Fibroblast of skin of back (primary cell): ENCODE results near the gene VSIG8.

Experiments used
- DNase-seq: peaks from one replicate; pipeline ENCODE4 v3.0.0-alpha.2; 2013

Gene VSIG8

DNA sequence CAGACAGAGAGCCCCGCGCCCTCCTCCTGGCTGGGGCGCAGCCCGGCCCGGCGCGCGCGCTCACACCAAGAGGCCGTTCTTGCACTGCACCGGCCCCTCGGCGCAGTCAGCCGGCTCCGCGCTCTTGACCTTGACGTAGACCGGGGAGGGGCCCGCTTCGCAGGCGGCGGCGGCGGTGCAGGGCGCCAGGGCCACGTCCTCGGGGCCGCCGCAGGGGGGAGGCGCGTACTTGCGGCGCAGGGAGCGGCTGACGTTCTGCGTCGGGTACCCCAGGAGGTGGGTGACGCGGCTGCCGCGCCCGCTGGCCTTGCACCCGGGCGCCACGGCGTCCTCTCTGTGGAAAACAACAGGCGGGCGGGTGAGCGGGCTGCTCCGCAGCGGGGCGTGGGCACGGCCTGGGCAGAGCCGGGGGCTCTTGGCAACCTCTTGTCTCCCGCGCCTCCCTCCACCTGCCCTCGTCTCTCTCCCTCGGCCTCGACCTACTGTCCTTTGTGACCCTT, 7.7 kb downstream of the VSIG8 start:
- DNase-seq = peak; percentile 84

DNA sequence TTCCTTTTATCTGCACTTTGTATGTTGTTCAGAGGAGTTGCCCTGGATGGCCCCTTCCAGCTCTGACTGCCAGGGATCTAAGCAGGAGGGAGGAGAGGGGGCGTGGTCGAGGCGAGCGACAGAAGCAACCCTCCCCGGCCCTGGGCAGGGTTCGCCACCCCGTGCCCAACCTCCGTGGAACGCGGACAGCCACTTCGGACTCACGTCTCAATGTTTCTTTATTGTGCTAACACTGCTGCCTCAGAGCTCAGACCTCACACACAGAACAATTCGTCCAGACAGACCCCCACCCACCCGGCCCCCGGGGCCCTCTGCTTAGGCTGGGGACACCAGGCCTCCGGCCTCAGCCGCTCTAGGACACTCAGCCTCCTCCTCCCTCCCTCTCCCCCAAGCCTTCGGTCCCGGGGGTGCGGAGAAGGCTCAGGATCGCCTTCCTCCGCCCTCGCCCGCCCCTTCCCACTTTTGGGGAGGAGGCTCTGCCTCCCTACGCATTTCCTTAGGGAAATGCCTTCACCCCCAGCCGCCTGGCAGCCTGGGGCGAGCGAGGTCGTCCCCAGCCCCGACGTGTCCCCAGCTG, 8.3 kb downstream of the VSIG8 start:
- DNase-seq = peak; percentile 68

DNA sequence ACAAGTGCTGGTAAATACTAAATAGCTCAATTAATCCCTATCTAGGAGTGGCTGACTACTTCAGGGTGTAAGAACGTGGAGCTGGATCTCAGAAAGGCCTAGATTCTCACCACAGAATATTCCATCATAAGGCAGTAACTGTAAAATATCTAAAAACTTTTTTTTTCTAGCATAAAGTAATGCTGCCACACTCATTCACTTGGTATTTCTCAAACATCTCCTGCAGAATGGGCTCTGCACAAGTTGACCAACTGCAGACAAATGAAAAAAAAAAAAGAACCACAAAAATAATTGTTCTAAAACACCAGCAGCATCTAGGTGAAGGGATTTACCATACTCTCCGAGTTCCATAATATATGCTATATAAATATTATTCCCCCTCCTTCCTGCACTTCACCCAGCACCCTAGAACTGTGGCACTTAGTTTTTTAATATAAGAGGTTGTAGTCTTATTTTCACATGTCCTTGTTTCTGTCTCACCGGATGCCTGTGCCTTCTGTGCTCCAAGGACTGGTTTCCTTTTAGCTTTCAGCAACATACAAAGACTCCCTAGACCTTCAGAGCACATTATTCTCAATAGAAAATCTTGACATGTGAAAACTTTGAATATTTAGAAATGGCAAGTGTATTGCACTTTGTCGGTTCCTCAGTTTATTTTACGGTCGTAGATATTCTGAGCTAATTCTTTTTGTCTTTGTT, 8.9 kb downstream of the VSIG8 start:
- DNase-seq = peak; percentile 76

DNA sequence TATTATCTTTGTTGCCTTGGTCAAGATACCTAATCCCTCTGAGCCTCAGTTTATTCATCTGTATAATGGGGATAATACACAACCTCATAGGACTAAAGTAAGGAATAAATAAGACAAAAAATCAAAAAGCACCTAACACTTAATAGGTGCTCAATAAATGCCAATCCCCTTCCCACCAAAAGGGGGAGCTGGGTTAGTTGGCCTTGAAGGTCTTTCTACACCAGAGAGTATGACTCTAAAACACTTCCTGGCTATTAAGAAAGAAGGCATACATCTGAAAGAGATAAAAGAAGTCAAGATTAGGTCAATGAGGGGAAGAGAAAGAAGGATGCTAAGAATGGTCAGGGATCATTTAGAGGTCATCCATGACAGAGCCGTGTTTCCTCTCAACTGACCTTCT, 11.1 kb downstream of the VSIG8 start:
- DNase-seq = no peak

DNA sequence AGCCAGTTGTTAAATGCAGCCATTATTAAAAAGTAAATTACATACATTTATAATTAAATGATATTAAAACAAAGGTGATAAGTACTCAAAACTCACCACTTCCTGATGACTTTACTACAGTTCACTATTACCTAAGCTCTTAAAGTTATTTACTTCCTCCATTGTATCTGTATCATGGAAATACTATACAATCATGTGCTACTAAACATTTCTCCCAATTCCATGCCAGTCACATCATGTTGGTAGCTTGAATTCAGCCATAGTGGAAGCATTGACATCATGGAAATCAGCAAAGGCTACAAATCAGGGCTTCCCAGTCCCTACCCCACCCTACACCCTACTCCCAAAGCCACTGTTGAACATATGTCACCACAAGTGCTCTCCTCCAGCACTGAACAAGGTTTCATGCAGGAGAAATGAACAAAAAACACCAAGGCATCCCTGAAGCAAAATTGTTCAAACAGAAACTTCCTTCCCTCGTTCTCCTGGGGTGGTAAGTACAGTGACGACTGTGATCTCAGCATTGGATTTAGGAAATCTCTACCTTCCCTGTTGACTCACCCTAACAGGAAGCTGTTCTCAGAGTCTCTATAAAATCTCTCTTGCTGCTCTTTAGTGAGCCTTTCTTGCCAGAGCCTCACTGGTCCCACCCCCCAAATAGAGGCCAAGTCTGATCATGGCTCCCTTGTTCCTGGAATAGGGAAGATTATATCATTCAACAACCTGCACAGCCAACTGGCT, 12.7 kb downstream of the VSIG8 start:
- peak; percentile 77 for DNase-seq

DNA sequence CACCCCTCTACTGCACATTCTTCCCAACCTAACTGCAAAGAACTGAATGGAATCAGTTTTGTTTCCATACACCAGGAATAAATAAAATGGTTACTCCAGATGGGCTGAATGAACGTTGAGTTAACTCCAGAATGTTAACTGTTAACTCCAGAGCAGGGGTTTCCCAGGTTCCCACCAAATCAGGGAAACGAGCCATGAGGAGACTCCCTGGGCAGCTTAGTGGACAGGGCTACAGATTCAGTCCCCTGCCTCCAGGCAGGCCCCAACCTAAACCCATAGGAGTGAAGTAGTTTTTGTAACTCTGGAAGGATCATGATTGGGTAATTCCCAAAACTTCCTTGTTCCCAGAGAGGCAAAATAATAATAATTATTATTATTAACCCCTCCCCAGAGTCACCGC, 14.1 kb downstream of the VSIG8 start:
- DNase-seq = no peak

DNA sequence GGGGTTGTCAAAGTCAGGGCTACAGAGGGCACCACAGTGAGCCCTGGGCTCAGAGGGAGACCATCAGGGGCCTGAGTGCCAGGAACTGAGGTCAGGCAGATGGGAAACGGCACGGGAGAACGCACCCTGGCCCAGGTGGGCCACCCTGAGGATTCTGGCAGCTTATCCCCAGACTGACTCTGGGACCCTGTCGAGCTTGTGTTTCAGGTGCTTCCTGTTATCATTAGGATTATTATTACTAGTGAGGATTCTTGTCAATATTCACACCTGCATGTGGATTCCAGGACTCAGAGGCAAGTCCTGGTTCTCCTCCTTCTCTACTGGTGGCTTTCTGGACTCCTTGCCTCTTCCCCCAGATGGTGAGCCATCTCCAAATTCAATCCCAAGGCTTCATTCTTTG, 15.2 kb downstream of the VSIG8 start:
- no peak for DNase-seq

- no peak for DNase-seq
These were observed 16.5 kb downstream of the VSIG8 start for GRCh38 chr1:159845751-159846629.

GRCh38 chr1:159843459-159843858, 19.0 kb downstream of the VSIG8 start:
- DNase-seq = no peak

DNA sequence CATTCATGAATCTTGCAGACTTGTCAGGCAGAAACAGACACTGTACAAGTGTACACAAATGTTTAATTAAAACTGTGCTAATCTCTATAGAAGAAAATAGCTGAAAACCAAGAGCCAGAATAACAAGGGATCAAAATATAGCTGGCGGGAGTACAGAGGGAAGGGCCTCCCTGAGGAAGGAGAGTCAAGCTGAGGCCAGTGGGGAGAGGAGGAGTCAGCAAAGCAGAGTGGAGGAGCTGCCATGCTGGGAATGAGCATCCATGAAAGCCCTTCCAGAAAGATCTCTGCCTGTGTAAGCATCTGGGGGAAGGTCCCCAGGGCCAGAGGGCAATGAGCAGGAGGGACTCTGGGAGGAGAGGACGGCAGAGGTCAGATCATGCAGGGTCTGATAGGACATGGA, 20.7 kb downstream of the VSIG8 start:
- no peak for DNase-seq

- DNase-seq = no peak
These were observed 23.2 kb downstream of the VSIG8 start for GRCh38 chr1:159839116-159839849.

GRCh38 chr1:159838715-159839114, 23.7 kb downstream of the VSIG8 start:
- DNase-seq = no peak

DNA sequence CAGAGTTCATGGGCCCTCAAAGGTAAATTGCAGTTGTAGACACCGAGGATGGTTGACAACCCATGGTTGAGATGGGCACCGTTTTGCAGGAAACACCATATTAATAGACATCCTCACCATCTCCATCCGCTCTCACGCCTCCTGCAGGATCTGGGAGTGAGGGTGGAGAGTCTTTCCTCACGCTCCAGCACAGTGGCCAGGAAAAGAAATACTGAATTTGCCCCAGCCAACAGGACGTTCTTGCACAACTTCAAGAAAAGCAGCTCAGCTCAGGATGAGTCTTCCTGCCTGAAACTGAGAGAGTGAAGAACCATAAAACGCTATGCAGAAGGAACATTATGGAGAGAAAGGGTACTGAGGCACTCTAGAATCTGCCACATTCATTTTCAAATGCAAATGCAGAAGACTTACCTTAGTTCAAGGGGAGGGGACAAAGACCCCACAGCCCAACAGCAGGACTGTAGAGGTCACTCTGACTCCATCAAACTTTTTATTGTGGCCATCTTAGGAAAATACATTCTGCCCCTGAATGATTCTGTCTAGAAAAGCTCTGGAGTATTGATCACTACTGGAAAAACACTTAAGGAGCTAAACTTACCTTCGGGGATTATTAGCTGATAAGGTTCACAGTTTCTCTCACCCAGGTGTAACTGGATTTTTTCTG, 26.5 kb downstream of the VSIG8 start:
- no peak for DNase-seq

DNA sequence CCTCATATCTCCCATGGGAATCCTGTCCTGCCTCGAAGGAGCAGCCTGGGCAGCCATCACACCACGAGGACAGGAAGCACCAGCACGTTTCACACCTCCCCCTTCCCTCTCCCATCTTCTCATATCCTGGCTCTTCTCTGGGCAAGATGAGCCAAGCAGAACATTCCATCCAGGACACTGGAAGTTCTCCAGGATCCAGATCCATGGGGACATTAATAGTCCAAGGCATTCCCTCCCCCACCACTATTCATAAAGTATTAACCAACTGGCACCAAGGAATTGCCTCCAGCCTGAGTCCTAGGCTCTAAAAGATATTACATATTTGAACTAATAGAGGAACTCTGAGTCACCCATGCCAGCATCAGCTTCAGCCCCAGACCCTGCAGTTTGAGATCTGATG, 27.1 kb downstream of the VSIG8 start:
- DNase-seq = peak; percentile 67

- peak; percentile 20 for DNase-seq
These were observed 30.1 kb downstream of the VSIG8 start for GRCh38 chr1:159832309-159832708.

DNA sequence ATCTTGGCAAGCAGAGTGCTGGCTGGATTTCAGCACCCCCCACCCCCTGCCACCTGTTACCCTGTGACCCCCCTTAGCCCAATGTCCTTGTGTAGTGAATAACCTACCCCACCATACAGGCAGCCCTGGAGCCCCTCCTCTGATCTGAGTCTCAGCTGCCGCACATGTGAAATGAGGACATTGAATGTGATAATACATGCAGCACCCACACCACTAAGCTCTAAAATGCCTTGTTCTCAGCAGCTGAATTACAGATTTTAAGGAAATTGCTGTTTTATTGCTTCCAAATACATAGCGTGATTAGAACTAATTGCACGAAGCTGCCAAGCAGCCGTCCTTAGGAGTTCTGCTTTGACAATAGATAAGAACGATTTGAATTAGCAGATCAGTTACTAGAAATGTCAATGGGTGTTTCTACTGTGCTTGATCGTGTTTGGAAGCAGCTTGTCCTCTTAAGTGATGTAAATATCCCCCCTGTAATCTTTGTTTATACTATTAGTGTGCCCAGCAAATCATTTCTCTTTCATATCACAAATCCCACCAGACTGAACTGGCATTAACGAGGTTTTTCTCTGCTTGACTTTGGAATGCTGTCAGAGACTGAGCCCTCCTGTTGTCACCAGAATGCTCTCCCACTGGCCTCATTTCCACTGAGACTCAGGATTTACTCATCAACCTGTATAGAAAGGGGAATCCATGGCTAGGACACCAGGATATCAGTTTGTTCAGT, 30.9 kb downstream of the VSIG8 start:
- DNase-seq = no peak

- no peak for DNase-seq
These were observed 31.7 kb downstream of the VSIG8 start for GRCh38 chr1:159830722-159831121.

DNA sequence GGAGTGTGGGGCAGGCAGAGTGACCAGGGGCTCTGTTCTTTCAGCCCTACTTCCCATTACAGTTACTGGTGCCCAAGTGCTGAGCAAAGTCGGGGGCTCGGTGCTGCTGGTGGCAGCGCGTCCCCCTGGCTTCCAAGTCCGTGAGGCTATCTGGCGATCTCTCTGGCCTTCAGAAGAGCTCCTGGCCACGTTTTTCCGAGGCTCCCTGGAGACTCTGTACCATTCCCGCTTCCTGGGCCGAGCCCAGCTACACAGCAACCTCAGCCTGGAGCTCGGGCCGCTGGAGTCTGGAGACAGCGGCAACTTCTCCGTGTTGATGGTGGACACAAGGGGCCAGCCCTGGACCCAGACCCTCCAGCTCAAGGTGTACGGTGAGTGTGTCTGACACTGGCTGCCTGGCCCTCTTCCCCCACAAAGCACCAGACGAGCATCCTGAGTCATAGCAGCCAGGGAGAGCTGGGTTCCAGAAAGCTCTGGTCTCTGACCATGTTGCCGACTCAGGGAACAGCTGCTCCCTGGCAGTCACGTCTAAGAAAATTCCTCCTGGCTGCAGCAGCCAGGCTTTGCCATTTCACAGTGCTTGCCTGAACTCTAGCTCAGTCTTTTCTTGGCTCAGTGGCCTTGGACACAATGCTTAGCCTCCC, 32.5 kb downstream of the VSIG8 start:
- DNase-seq = peak; percentile 62

- no peak for DNase-seq
These were observed 33.2 kb downstream of the VSIG8 start for GRCh38 chr1:159829273-159829634.

DNA sequence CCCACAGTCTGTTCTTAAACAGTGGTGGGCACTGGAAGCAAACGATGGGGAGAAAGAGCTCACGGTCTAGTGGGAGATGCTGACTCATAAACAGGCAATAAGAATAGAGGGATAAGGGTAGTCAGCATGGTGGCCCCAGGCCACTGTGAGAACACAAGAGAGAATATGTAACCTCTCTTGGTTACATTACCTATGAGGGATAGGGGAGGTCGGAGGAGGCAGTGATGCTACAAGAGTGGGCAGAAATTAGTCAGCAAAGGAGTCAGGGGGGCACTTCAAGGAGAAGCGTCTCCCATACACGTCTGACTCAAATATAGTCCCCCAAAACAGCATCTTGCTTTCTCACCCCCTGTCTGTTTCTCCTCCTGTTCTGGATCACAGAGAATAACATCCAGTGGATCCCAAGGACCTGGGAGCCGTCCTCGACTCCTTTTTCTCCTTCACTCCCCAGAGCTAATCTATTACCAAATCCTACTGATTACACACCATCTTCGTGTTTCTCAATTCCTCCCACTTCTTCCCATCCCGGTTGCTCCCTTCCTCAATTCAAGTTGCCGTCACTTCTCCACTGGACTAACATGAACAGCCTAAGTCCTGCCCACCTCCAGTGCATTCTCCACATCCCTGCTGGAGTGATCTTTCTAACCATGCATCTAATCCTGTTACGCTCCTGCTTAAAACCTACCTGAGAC, 33.7 kb downstream of the VSIG8 start:
- no peak for DNase-seq
